ENCODE data around the gene ZNF236. TPM values are rescaled to one million over a fixed set of nuclear protein-coding genes. Genes with fewer than 3 reads are reported as not detected.

Gene ZNF236
- total RNA-seq, 1 donor from 2014 or later, result 32.5 TPM

GRCh38 chr18:76895498-76895897 is 73.1 kb downstream of the ZNF236 start:
- TF ChIP-seq, protein P1, sequence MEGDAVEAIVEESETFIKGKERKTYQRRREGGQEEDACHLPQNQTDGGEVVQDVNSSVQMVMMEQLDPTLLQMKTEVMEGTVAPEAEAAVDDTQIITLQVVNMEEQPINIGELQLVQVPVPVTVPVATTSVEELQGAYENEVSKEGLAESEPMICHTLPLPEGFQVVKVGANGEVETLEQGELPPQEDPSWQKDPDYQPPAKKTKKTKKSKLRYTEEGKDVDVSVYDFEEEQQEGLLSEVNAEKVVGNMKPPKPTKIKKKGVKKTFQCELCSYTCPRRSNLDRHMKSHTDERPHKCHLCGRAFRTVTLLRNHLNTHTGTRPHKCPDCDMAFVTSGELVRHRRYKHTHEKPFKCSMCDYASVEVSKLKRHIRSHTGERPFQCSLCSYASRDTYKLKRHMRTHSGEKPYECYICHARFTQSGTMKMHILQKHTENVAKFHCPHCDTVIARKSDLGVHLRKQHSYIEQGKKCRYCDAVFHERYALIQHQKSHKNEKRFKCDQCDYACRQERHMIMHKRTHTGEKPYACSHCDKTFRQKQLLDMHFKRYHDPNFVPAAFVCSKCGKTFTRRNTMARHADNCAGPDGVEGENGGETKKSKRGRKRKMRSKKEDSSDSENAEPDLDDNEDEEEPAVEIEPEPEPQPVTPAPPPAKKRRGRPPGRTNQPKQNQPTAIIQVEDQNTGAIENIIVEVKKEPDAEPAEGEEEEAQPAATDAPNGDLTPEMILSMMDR (IDR thresholded peaks at IDR 0.05; ENCODE audit: unreplicated experiment), result no peak
- Mint-ChIP-seq H3K4me1 (no peaks in the 10 kb centered on the region), H3K27ac (no peak overlapping the region), H3K36me3 (peaks cover 74% of the 10 kb centered on the region), H3K9me3 (peaks cover 16% of the 10 kb centered on the region), H3K4me3 (no peak overlapping the region), H3K27me3 (ENCODE audit: low read depth) (no peaks in the 10 kb centered on the region)
- DNase-seq (ENCODE audit: low spot score in 2 of 2, unreplicated experiment in 2 of 2), result no peak

GRCh38 chr18:76896677-76897076 is 74.3 kb downstream of the ZNF236 start:
- Mint-ChIP-seq H3K27ac (no peak overlapping the region), H3K9me3 (peaks cover 18% of the 10 kb centered on the region), H3K36me3 (peaks cover 72% of the 10 kb centered on the region), H3K4me1 (no peaks in the 10 kb centered on the region), H3K4me3 (no peak overlapping the region), H3K27me3 (ENCODE audit: low read depth) (no peaks in the 10 kb centered on the region)
- no peak for DNase-seq (ENCODE audit: low spot score in 2 of 2, unreplicated experiment in 2 of 2)
- TF ChIP-seq, protein P1 (IDR thresholded peaks at IDR 0.05; ENCODE audit: unreplicated experiment), result no peak

DNA sequence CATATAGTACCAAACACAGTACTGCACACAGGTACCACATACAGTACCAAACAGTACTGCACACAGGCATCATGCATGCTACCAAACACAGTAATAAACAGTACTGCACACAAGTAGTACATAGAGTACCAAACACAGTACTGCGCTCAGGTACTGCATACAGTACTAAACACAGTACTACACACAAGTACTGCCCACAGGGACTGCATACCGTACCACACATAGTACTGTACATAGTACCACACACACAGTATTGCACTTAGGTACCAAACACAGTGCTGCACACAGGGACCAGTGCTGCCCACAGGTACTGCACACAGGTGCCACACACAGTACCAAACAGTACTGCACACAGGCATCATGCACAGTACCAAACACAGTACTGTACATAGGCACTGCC is 74.9 kb downstream of the ZNF236 start:
- H3K27me3 Mint-ChIP-seq (ENCODE audit: low read depth), result no peaks in the 10 kb centered on the region
- no peak for DNase-seq (ENCODE audit: low spot score in 2 of 2, unreplicated experiment in 2 of 2)
- H3K9me3 Mint-ChIP-seq, result peaks cover 14% of the 10 kb centered on the region
- no peak overlapping the region for H3K4me3 Mint-ChIP-seq
- TF ChIP-seq, protein P1 (IDR thresholded peaks at IDR 0.05; ENCODE audit: unreplicated experiment), result no peak
- peaks cover 2% of the 10 kb centered on the region for H3K4me1 Mint-ChIP-seq
- H3K27ac Mint-ChIP-seq, result no peak overlapping the region
- H3K36me3 Mint-ChIP-seq, result peaks cover 74% of the 10 kb centered on the region

DNA sequence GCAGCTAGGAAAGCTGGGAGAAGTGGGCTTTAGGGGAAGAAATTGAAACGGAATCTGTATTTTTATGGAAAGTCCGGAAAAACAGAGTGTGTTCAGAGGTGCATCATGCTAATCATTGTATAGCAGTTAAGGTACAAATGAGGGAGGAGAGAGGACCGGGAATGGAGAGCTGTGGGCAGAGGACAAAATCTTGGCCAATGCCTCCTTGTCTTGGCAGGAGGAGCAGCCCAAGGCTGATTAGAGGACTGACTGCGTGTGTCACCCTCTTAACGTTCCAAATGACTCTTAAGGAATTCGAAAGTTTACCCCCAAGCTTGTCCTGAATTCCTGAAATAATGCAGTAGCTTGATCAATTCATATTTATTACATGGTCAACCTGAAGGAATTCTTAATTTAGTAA is 81.0 kb downstream of the ZNF236 start:
- H3K9me3 Mint-ChIP-seq, result peaks cover 14% of the 10 kb centered on the region
- H3K27me3 Mint-ChIP-seq (ENCODE audit: low read depth), result no peaks in the 10 kb centered on the region
- H3K4me1 Mint-ChIP-seq, result peaks cover 3% of the 10 kb centered on the region
- H3K27ac Mint-ChIP-seq, result no peak overlapping the region
- no peak overlapping the region for H3K4me3 Mint-ChIP-seq
- DNase-seq (ENCODE audit: low spot score in 2 of 2, unreplicated experiment in 2 of 2), result no peak
- TF ChIP-seq, protein P1 (IDR thresholded peaks at IDR 0.05; ENCODE audit: unreplicated experiment), result no peak
- peaks cover 53% of the 10 kb centered on the region for H3K36me3 Mint-ChIP-seq

GRCh38 chr18:76905821-76906220 is 83.5 kb downstream of the ZNF236 start:
- no peak for DNase-seq (ENCODE audit: low spot score in 2 of 2, unreplicated experiment in 2 of 2)
- no peaks in the 10 kb centered on the region for H3K27me3 Mint-ChIP-seq (ENCODE audit: low read depth)
- peaks cover 3% of the 10 kb centered on the region for H3K4me1 Mint-ChIP-seq
- no peak overlapping the region for H3K27ac Mint-ChIP-seq
- peaks cover 3% of the 10 kb centered on the region for H3K9me3 Mint-ChIP-seq
- peaks cover 43% of the 10 kb centered on the region for H3K36me3 Mint-ChIP-seq
- H3K4me3 Mint-ChIP-seq, result no peak overlapping the region
- TF ChIP-seq, protein P1 (IDR thresholded peaks at IDR 0.05; ENCODE audit: unreplicated experiment), result no peak

DNA sequence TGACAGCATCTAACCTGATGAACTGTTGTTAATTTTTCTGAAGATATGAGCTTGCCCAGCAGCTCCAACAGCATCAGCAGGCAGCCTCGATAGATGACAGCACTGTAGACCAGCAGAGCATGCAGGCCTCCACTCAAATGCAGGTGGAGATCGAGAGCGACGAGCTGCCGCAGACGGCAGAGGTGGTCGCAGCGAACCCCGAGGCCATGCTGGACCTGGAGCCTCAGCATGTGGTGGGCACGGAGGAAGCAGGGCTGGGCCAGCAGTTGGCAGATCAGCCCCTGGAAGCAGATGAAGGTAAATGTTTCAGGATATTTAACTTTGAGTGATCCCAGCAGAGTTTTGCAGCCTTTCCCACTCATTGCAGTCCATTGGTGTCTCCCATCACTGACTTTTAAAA is 85.9 kb downstream of the ZNF236 start:
- H3K36me3 Mint-ChIP-seq, result peaks cover 37% of the 10 kb centered on the region
- DNase-seq (ENCODE audit: low spot score in 2 of 2, unreplicated experiment in 2 of 2), result no peak
- no peak overlapping the region for H3K4me3 Mint-ChIP-seq
- H3K4me1 Mint-ChIP-seq, result no peaks in the 10 kb centered on the region
- TF ChIP-seq, protein P1 (IDR thresholded peaks at IDR 0.05; ENCODE audit: unreplicated experiment), result no peak
- no peaks in the 10 kb centered on the region for H3K27me3 Mint-ChIP-seq (ENCODE audit: low read depth)
- no peak overlapping the region for H3K27ac Mint-ChIP-seq
- H3K9me3 Mint-ChIP-seq, result no peaks in the 10 kb centered on the region

All from mesothelial cell of epicardium (in vitro differentiated cells).